HL-60 (cell line): ENCODE measurements around the gene CLASP2.

Experiments used
- CTCF ChIP-seq: IDR thresholded peaks from one replicate; pipeline ENCODE4 v1.5.1; 2011; ENCODE audit warnings: low read length, control low read depth, inconsistent platforms; ENCODE audit not compliant: insufficient read depth
- POLR2AphosphoS5 ChIP-seq: IDR thresholded peaks from 2 replicates; pipeline ENCODE4 v1.6.1; 2012; ENCODE audit warnings: low read depth
- REST ChIP-seq: IDR thresholded peaks from 2 replicates; pipeline ENCODE4 v1.6.1; 2012; ENCODE audit warnings: low read depth; ENCODE audit not compliant: insufficient replicate concordance

- TF ChIP-seq CTCF (no peak), POLR2AphosphoS5 (no peak), REST (no peak)
Observed at GRCh38 chr3:33639889-33640288, 78.2 kb downstream of the CLASP2 start.
